KMS-11 (cell line): ENCODE measurements around the gene MFAP4.

Source experiments
- H2AFZ ChIP-seq: fragments of 200-600 bp; sonication (generic); 2 replicates; pipeline ENCODE4 v1.6.1; 2016; ENCODE audit warnings: antibody characterized with exemption, mixed run types, low read depth
- H3K27ac ChIP-seq: fragments of 200-600 bp; sonication (generic); 2 replicates; pipeline ENCODE4 v1.6.1; 2016; ENCODE audit warnings: mild to moderate bottlenecking, mixed run types
- H3K27me3 ChIP-seq: fragments of 200-600 bp; sonication (generic); 2 replicates; pipeline ENCODE4 v1.6.1; 2017; ENCODE audit warnings: mild to moderate bottlenecking, low read depth, mixed run types, moderate library complexity; ENCODE audit not compliant: insufficient read depth
- H3K36me3 ChIP-seq: fragments of 200-600 bp; sonication (generic); 2 replicates; pipeline ENCODE4 v1.6.1; 2017; ENCODE audit warnings: mild to moderate bottlenecking, mixed run types; ENCODE audit not compliant: insufficient read depth
- H3K4me1 ChIP-seq: fragments of 200-600 bp; sonication (generic); 2 replicates; pipeline ENCODE4 v1.6.1; 2016; ENCODE audit warnings: mild to moderate bottlenecking, low read depth, mixed run types; ENCODE audit not compliant: poor library complexity, severe bottlenecking
- H3K4me2 ChIP-seq: fragments of 200-600 bp; sonication (generic); 2 replicates; pipeline ENCODE4 v1.7.0; 2016; ENCODE audit warnings: mild to moderate bottlenecking, mixed run types
- H3K4me3 ChIP-seq: fragments of 200-600 bp; sonication (generic); IDR thresholded peaks from 2 replicates; pipeline ENCODE4 v1.6.1; 2017; ENCODE audit warnings: low read depth, low read length, mixed read lengths; ENCODE audit not compliant: insufficient read depth
- H3K79me2 ChIP-seq: fragments of 200-600 bp; sonication (generic); 2 replicates; pipeline ENCODE4 v1.6.1; 2016; ENCODE audit warnings: low read depth, mixed run types; ENCODE audit not compliant: insufficient read depth
- H3K9ac ChIP-seq: fragments of 200-600 bp; sonication (generic); 2 replicates; pipeline ENCODE4 v1.6.1; 2016; ENCODE audit warnings: mild to moderate bottlenecking, mixed run types
- H4K20me1 ChIP-seq: fragments of 200-600 bp; sonication (generic); 2 replicates; pipeline ENCODE4 v1.6.1; 2016; ENCODE audit warnings: mild to moderate bottlenecking, mixed run types; ENCODE audit not compliant: insufficient read depth
- TF ChIP-seq, protein P1 (sequence below): fragments of 200-600 bp; sonication (generic); conservative IDR thresholded peaks from 2 replicates; pipeline ENCODE4 v1.6.1; 2017; ENCODE audit warnings: low read depth, mild to moderate bottlenecking, antibody characterized with exemption, low read length, moderate library complexity, mixed read lengths

MFAP4 gene

GRCh38 chr17:19365499-19365817 lies 21.5 kb downstream of the MFAP4 start:
- H3K4me3 ChIP-seq, result no peak overlapping the region
- H4K20me1 ChIP-seq, result no peaks in the 10 kb centered on the region
- no peaks in the 10 kb centered on the region for H3K79me2 ChIP-seq
- TF ChIP-seq, protein P1, sequence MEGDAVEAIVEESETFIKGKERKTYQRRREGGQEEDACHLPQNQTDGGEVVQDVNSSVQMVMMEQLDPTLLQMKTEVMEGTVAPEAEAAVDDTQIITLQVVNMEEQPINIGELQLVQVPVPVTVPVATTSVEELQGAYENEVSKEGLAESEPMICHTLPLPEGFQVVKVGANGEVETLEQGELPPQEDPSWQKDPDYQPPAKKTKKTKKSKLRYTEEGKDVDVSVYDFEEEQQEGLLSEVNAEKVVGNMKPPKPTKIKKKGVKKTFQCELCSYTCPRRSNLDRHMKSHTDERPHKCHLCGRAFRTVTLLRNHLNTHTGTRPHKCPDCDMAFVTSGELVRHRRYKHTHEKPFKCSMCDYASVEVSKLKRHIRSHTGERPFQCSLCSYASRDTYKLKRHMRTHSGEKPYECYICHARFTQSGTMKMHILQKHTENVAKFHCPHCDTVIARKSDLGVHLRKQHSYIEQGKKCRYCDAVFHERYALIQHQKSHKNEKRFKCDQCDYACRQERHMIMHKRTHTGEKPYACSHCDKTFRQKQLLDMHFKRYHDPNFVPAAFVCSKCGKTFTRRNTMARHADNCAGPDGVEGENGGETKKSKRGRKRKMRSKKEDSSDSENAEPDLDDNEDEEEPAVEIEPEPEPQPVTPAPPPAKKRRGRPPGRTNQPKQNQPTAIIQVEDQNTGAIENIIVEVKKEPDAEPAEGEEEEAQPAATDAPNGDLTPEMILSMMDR, result no peak
- no peak overlapping the region for H3K4me2 ChIP-seq
- H3K36me3 ChIP-seq, result no peaks in the 10 kb centered on the region
- no peak overlapping the region for H2AFZ ChIP-seq
- peaks cover 8% of the 10 kb centered on the region for H3K4me1 ChIP-seq
- no peak overlapping the region for H3K27ac ChIP-seq
- H3K27me3 ChIP-seq, result no peaks in the 10 kb centered on the region
- H3K9ac ChIP-seq, result no peak overlapping the region

DNA sequence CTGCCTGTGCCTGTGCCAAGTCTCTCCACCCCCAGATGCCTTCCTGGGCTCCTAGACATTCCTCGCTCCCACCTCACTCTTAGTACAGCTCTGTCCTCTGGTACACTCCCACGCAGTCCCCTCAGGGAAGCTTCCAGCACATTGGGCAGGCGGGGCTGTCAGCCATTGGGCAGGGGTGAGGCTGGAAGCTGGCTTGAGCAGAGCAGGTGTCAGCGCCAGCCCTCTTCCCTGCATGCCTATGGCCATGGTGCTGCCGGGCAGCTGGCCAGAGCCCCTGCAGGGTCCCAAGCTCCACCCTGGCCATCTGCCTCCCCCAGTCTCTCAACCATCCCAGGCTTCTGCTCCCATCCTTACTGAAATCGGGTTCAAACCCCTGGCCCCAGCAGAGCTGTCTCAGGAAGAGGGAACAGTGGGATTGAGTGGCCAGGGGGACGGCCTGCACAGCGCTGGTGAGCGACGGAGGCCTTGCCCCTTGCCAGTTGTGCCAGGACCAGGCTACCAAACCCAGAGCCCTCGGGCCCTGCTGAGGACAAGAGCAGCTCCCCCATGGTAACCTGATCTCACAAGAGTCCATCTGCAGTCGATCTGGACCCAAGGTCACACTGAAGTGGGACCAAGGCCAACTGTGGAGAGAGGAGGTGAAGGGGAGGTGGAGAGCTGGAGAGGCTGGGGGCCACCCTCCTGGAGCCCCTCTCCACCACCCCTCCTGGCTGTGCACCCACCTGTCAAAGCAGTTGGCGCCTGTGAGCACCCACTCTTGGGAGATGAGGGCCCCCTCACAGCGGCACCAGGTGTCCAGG lies 22.1 kb downstream of the MFAP4 start:
- Histone ChIP-seq H3K4me1 (peaks cover 8% of the 10 kb centered on the region), H3K79me2 (no peaks in the 10 kb centered on the region), H2AFZ (no peak overlapping the region), H3K27me3 (no peaks in the 10 kb centered on the region), H3K27ac (no peak overlapping the region), H3K9ac (no peak overlapping the region), H3K4me2 (no peak overlapping the region), H3K4me3 (no peak overlapping the region), H4K20me1 (no peaks in the 10 kb centered on the region), H3K36me3 (no peaks in the 10 kb centered on the region)
- TF ChIP-seq, protein P1, result no peak

- H3K27me3 ChIP-seq, result no peaks in the 10 kb centered on the region
Observed at GRCh38 chr17:19363460-19364035, 23.4 kb downstream of the MFAP4 start.

DNA sequence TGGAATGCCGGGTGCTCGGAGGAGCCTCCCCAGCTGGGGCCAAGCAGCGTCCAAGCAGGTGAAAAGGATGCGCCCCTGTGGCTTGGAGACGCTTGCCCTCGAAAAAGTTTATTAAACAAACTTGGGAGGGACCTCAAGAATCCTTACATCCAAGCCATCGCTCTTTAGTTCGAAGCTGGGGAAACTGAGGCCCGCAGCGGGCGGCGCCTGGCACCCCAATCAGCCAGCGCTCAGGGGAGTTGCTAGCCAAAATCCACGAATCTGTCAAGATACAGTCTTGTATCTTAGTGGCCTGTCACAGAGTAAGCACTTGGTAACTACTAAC lies 23.9 kb downstream of the MFAP4 start:
- no peak overlapping the region for H3K4me3 ChIP-seq
- no peaks in the 10 kb centered on the region for H3K27me3 ChIP-seq
- H3K79me2 ChIP-seq, result no peaks in the 10 kb centered on the region
- H3K36me3 ChIP-seq, result no peaks in the 10 kb centered on the region
- peak overlapping the region; percentile 93 for H2AFZ ChIP-seq
- H3K27ac ChIP-seq, result no peak overlapping the region
- H3K9ac ChIP-seq, result no peak overlapping the region
- peak overlapping the region; percentile 51 for H3K4me2 ChIP-seq
- H4K20me1 ChIP-seq, result no peaks in the 10 kb centered on the region
- H3K4me1 ChIP-seq, result peaks cover 8% of the 10 kb centered on the region
- TF ChIP-seq, protein P1, result peak; percentile 34; the same call in 1 of the 2 replicates

More at GRCh38 chr17:19363460-19364035, 23.4 kb downstream of the MFAP4 start:
- TF ChIP-seq, protein P1, result no peak
- Histone ChIP-seq H4K20me1 (no peaks in the 10 kb centered on the region), H3K4me1 (peaks cover 8% of the 10 kb centered on the region), H3K9ac (no peak overlapping the region), H3K4me3 (no peak overlapping the region), H3K36me3 (no peaks in the 10 kb centered on the region), H3K79me2 (no peaks in the 10 kb centered on the region), H3K4me2 (no peak overlapping the region; the same call in 1 of the 2 replicates), H3K27ac (no peak overlapping the region), H2AFZ (no peak overlapping the region)
